ENCODE data around the gene SRGAP3.

- TF ChIP-seq CTCF (IDR thresholded peaks at IDR 0.05), result no peak
- no peak for TF ChIP-seq POLR2A (IDR thresholded peaks at IDR 0.05)
Measured at GRCh38 chr3:9204253-9204992, 45.0 kb downstream of the SRGAP3 start.

Data from testis (tissue), 2 donors.